ENCODE results near the gene SEC23A.

GRCh38 chr14:39114073-39114838 is 11.2 kb upstream of the SEC23A start, which contains the start of gene GEMIN2:
- TF ChIP-seq CTCF (IDR thresholded peaks at IDR 0.05) (no peak), POLR2A (IDR thresholded peaks at IDR 0.05) (peak in 1 of 2 donors; percentile 52)

Measured in heart left ventricle (tissue), 13 donors.